Measurements from ENCODE around the gene SLC25A14.

The SLC25A14 gene

GRCh38 chrX:130414800-130415199, 75.1 kb downstream of the SLC25A14 start:
- peaks cover 0 to 28% (median 17%) of the 10 kb centered on the region in 5 donors for H3K36me3 ChIP-seq (ENCODE audit: control insufficient read depth in 5 of 5, insufficient read depth in 5 of 5, low read length in 5 of 5)
- no peak overlapping the region for H3K9ac ChIP-seq (ENCODE audit: low read length in 5 of 5)
- H3K27me3 ChIP-seq (ENCODE audit: control insufficient read depth in 5 of 5, insufficient read depth in 4 of 5, low read length in 5 of 5), result peaks cover 0 to 4% (median 0%) of the 10 kb centered on the region in 5 donors
- no peak overlapping the region for H3K4me3 ChIP-seq (ENCODE audit: low read depth in 1 of 5, low read length in 5 of 5)
- no peaks in the 10 kb centered on the region for H3K4me1 ChIP-seq (ENCODE audit: control insufficient read depth in 5 of 5, insufficient read depth in 5 of 5, low read length in 5 of 5)
- H3K9me3 ChIP-seq (ENCODE audit: control insufficient read depth in 5 of 5, low read length in 5 of 5), result no peaks in the 10 kb centered on the region
- no peak overlapping the region for H3K27ac ChIP-seq (ENCODE audit: low read depth, low read length)

GRCh38 chrX:130415201-130415600, 75.5 kb downstream of the SLC25A14 start:
- H3K9me3 ChIP-seq (ENCODE audit: control insufficient read depth in 5 of 5, low read length in 5 of 5), result no peaks in the 10 kb centered on the region
- no peak overlapping the region for H3K9ac ChIP-seq (ENCODE audit: low read length in 5 of 5)
- peaks cover 0 to 26% (median 14%) of the 10 kb centered on the region in 5 donors for H3K36me3 ChIP-seq (ENCODE audit: control insufficient read depth in 5 of 5, insufficient read depth in 5 of 5, low read length in 5 of 5)
- H3K27me3 ChIP-seq (ENCODE audit: control insufficient read depth in 5 of 5, insufficient read depth in 4 of 5, low read length in 5 of 5), result peaks cover 0 to 4% (median 0%) of the 10 kb centered on the region in 5 donors
- no peak overlapping the region for H3K4me3 ChIP-seq (ENCODE audit: low read depth in 1 of 5, low read length in 5 of 5)
- H3K27ac ChIP-seq (ENCODE audit: low read depth, low read length), result no peak overlapping the region
- H3K4me1 ChIP-seq (ENCODE audit: control insufficient read depth in 5 of 5, insufficient read depth in 5 of 5, low read length in 5 of 5), result no peaks in the 10 kb centered on the region

GRCh38 chrX:130416785-130417184, 77.1 kb downstream of the SLC25A14 start:
- Histone ChIP-seq H3K4me3 (ENCODE audit: low read depth in 1 of 5, low read length in 5 of 5) (no peak overlapping the region), H3K4me1 (ENCODE audit: control insufficient read depth in 5 of 5, insufficient read depth in 5 of 5, low read length in 5 of 5) (no peaks in the 10 kb centered on the region), H3K9me3 (ENCODE audit: control insufficient read depth in 5 of 5, low read length in 5 of 5) (no peaks in the 10 kb centered on the region), H3K36me3 (ENCODE audit: control insufficient read depth in 5 of 5, insufficient read depth in 5 of 5, low read length in 5 of 5) (peaks cover 0 to 14% (median 5%) of the 10 kb centered on the region in 5 donors), H3K27ac (ENCODE audit: low read depth, low read length) (no peak overlapping the region), H3K27me3 (ENCODE audit: control insufficient read depth in 5 of 5, insufficient read depth in 4 of 5, low read length in 5 of 5) (peaks cover 0 to 4% (median 0%) of the 10 kb centered on the region in 5 donors), H3K9ac (ENCODE audit: low read length in 5 of 5) (no peak overlapping the region)

GRCh38 chrX:130418066-130418465, 78.3 kb downstream of the SLC25A14 start:
- Histone ChIP-seq H3K27ac (ENCODE audit: low read depth, low read length) (no peak overlapping the region), H3K9me3 (ENCODE audit: control insufficient read depth in 5 of 5, low read length in 5 of 5) (no peaks in the 10 kb centered on the region), H3K9ac (ENCODE audit: low read length in 5 of 5) (no peak overlapping the region), H3K4me3 (ENCODE audit: low read depth in 1 of 5, low read length in 5 of 5) (no peak overlapping the region), H3K36me3 (ENCODE audit: control insufficient read depth in 5 of 5, insufficient read depth in 5 of 5, low read length in 5 of 5) (peaks cover 0 to 6% (median 0%) of the 10 kb centered on the region in 5 donors), H3K4me1 (ENCODE audit: control insufficient read depth in 5 of 5, insufficient read depth in 5 of 5, low read length in 5 of 5) (no peaks in the 10 kb centered on the region), H3K27me3 (ENCODE audit: control insufficient read depth in 5 of 5, insufficient read depth in 4 of 5, low read length in 5 of 5) (peaks cover 0 to 4% (median 0%) of the 10 kb centered on the region in 5 donors)

GRCh38 chrX:130418740-130419139, 79.0 kb downstream of the SLC25A14 start:
- Histone ChIP-seq H3K27ac (ENCODE audit: low read depth, low read length) (no peak overlapping the region), H3K9ac (ENCODE audit: low read length in 5 of 5) (no peak overlapping the region), H3K4me3 (ENCODE audit: low read depth in 1 of 5, low read length in 5 of 5) (no peak overlapping the region), H3K36me3 (ENCODE audit: control insufficient read depth in 5 of 5, insufficient read depth in 5 of 5, low read length in 5 of 5) (peaks cover 0 to 6% (median 0%) of the 10 kb centered on the region in 5 donors), H3K9me3 (ENCODE audit: control insufficient read depth in 5 of 5, low read length in 5 of 5) (no peaks in the 10 kb centered on the region), H3K4me1 (ENCODE audit: control insufficient read depth in 5 of 5, insufficient read depth in 5 of 5, low read length in 5 of 5) (no peaks in the 10 kb centered on the region), H3K27me3 (ENCODE audit: control insufficient read depth in 5 of 5, insufficient read depth in 4 of 5, low read length in 5 of 5) (peaks cover 0 to 4% (median 0%) of the 10 kb centered on the region in 5 donors)

GRCh38 chrX:130419263-130419662, 79.5 kb downstream of the SLC25A14 start:
- H3K27ac ChIP-seq (ENCODE audit: low read depth, low read length), result no peak overlapping the region
- no peak overlapping the region for H3K4me3 ChIP-seq (ENCODE audit: low read depth in 1 of 5, low read length in 5 of 5)
- H3K9ac ChIP-seq (ENCODE audit: low read length in 5 of 5), result no peak overlapping the region
- H3K27me3 ChIP-seq (ENCODE audit: control insufficient read depth in 5 of 5, insufficient read depth in 4 of 5, low read length in 5 of 5), result peaks cover 0 to 4% (median 0%) of the 10 kb centered on the region in 5 donors
- no peaks in the 10 kb centered on the region for H3K4me1 ChIP-seq (ENCODE audit: control insufficient read depth in 5 of 5, insufficient read depth in 5 of 5, low read length in 5 of 5)
- peaks cover 0 to 3% (median 0%) of the 10 kb centered on the region in 5 donors for H3K36me3 ChIP-seq (ENCODE audit: control insufficient read depth in 5 of 5, insufficient read depth in 5 of 5, low read length in 5 of 5)
- H3K9me3 ChIP-seq (ENCODE audit: control insufficient read depth in 5 of 5, low read length in 5 of 5), result no peaks in the 10 kb centered on the region
